Measurements from ENCODE around the gene GORAB.

The GORAB gene

GRCh38 chr1:170531758-170532657, at the start of gene GORAB:
Gene GORAB (plus strand): TSS chr1:170532166. CDS start chr1:170532224, 58 bp downstream.
- peak; percentile 62 to 81 (median 72) for DNase-seq (ENCODE audit: low read depth in 4 of 4, low spot score in 1 of 4)

- DNase-seq (ENCODE audit: low read depth in 4 of 4, low spot score in 1 of 4) = no peak
Measured at GRCh38 chr1:170483051-170483450, 48.9 kb upstream of the GORAB start.

- DNase-seq (ENCODE audit: low read depth in 4 of 4, low spot score in 1 of 4) = no peak
Measured at GRCh38 chr1:170487503-170487902, 44.5 kb upstream of the GORAB start.

- no peak for DNase-seq (ENCODE audit: low read depth in 4 of 4, low spot score in 1 of 4)
Measured at GRCh38 chr1:170491291-170491690, 40.7 kb upstream of the GORAB start.

GRCh38 chr1:170494369-170494768, 37.6 kb upstream of the GORAB start:
- no peak for DNase-seq (ENCODE audit: low read depth in 4 of 4, low spot score in 1 of 4)

GRCh38 chr1:170495006-170495405, 37.0 kb upstream of the GORAB start:
- no peak for DNase-seq (ENCODE audit: low read depth in 4 of 4, low spot score in 1 of 4)

- DNase-seq (ENCODE audit: low read depth in 4 of 4, low spot score in 1 of 4) = no peak
Measured at GRCh38 chr1:170498876-170499275, 33.1 kb upstream of the GORAB start.

GRCh38 chr1:170503665-170504064, 28.3 kb upstream of the GORAB start:
- no peak for DNase-seq (ENCODE audit: low read depth in 4 of 4, low spot score in 1 of 4)

- DNase-seq (ENCODE audit: low read depth in 4 of 4, low spot score in 1 of 4) = no peak
Measured at GRCh38 chr1:170510163-170510562, 21.8 kb upstream of the GORAB start.

- DNase-seq (ENCODE audit: low read depth in 4 of 4, low spot score in 1 of 4) = no peak
Measured at GRCh38 chr1:170511038-170511437, 20.9 kb upstream of the GORAB start.

GRCh38 chr1:170513138-170513537, 18.8 kb upstream of the GORAB start:
- DNase-seq (ENCODE audit: low read depth in 4 of 4, low spot score in 1 of 4) = no peak

- DNase-seq (ENCODE audit: low read depth in 4 of 4, low spot score in 1 of 4) = no peak
Measured at GRCh38 chr1:170518185-170518834, 13.7 kb upstream of the GORAB start.

- no peak for DNase-seq (ENCODE audit: low read depth in 4 of 4, low spot score in 1 of 4)
Measured at GRCh38 chr1:170518965-170519364, 13.0 kb upstream of the GORAB start.

- no peak for DNase-seq (ENCODE audit: low read depth in 4 of 4, low spot score in 1 of 4)
Measured at GRCh38 chr1:170520601-170521000, 11.4 kb upstream of the GORAB start.

- no peak for DNase-seq (ENCODE audit: low read depth in 4 of 4, low spot score in 1 of 4)
Measured at GRCh38 chr1:170521818-170522217, 10.1 kb upstream of the GORAB start.

GRCh38 chr1:170530972-170531757, 801 bp upstream of the GORAB start:
- peak in 1 of 4 experiments; percentile 0 for DNase-seq (ENCODE audit: low read depth in 4 of 4, low spot score in 1 of 4)

- no peak for DNase-seq (ENCODE audit: low read depth in 4 of 4, low spot score in 1 of 4)
Measured at GRCh38 chr1:170533298-170533697, 1.3 kb downstream of the GORAB start.

GRCh38 chr1:170534626-170535147, 2.7 kb downstream of the GORAB start:
- no peak for DNase-seq (ENCODE audit: low read depth in 4 of 4, low spot score in 1 of 4)

GRCh38 chr1:170535418-170535817, 3.5 kb downstream of the GORAB start:
- DNase-seq (ENCODE audit: low read depth in 4 of 4, low spot score in 1 of 4) = no peak

- no peak for DNase-seq (ENCODE audit: low read depth in 4 of 4, low spot score in 1 of 4)
Measured at GRCh38 chr1:170536924-170537551, 5.1 kb downstream of the GORAB start.
